GM10248 (cell line): ENCODE measurements around the gene ELF2.
"Not testable (repeated sequence)": the region's sequence is repeated elsewhere in the genome, so short reads cannot be mapped to it uniquely, and the experiment has no call there.

Experiments
- CTCF ChIA-PET: fragments of 300-600 bp; sonication (Branson Sonifier 250); formaldehyde crosslinking; extraction: SDS; loops from one replicate; lab custom pipeline; 2021; ENCODE audit warnings: antibody characterized with exemption; lab: Yijun Ruan, JAX
- POLR2A ChIA-PET: fragments of 350-650 bp; sonication (Branson Sonifier 250); formaldehyde crosslinking; extraction: SDS; loops from one replicate; lab custom pipeline; 2020; ENCODE audit warnings: antibody characterized with exemption; lab: Yijun Ruan, JAX
- DNase-seq: peaks from one replicate; pipeline ENCODE4 v3.0.0; 2012; ENCODE audit errors: extremely low spot score
- CTCF ChIP-seq: IDR thresholded peaks from 2 replicates; pipeline ENCODE4 v1.5.1; 2012; ENCODE audit warnings: mild to moderate bottlenecking, low read depth; ENCODE audit errors: extremely low read depth, missing control alignments, control extremely low read depth

Gene ELF2

DNA sequence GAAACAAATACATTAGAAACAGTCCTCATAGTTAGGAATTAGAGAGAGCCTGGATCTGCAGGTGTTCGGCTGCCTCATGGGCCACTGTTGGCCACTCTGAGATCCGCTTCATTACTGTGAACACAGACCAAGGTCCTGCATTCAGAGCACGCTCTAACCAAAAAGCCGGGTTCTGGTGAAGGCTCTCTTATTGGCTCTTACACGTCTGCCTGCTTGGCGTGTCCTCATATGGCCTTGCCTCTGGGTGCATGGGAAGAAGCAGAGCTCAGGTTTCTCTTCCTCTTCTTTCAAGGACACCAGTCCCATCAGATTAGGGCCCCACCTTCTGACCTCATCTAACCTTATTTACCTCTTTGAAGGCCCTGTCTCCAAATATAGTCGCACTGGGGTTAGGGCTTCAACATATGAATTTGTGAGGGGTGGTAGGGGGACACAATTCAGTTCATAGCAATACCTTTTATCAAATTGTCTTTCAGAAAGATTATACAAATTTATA, 37.1 kb upstream of the ELF2 start:
- DNase-seq, result peak; percentile 78
- ChIA-PET POLR2A (interaction anchor here (0.6 kb wide), 1 partner anchor 263 kb away, joined by 3 read pairs; no protein-coding TSS in a partner anchor), CTCF (interaction anchor here (1.0 to 2.5 kb wide), 6 partner anchors 10 to 185 kb away, joined by 3 to 19 read pairs (median 6); no protein-coding TSS in a partner anchor)
- TF ChIP-seq CTCF, result no peak

DNA sequence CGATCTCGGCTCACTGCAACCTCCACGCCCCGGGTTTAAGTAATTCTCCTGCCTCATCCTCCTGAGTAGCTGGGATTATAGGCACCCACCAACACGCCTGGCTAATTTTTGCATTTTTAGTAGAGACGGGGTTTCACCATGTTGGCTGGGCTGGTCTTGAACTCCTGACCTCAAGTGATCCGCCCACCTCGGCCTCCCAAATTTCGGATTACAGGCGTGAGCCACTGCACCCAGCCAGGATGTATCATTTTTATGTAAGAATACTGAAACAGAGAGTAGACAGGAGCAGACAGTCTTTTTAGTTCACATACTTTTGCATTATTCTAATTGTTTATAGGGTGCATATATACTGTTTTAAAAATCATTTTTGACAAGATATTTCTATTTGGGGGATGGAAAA, 36.6 kb upstream of the ELF2 start:
- ChIA-PET CTCF (interaction anchor here (1.0 to 2.5 kb wide), 4 partner anchors 14 to 185 kb away, joined by 3 to 19 read pairs (median 6); no protein-coding TSS in a partner anchor), POLR2A (interaction anchor here (0.6 kb wide), 1 partner anchor 262 kb away, joined by 3 read pairs; no protein-coding TSS in a partner anchor)
- not testable (repeated sequence) for DNase-seq

- ChIA-PET POLR2A (no interaction called here), CTCF (interaction anchor here (0.9 to 1.5 kb wide), 2 partner anchors 9 to 184 kb away, joined by 3 read pairs; no protein-coding TSS in a partner anchor)
- no peak for TF ChIP-seq CTCF
- DNase-seq, result no peak
These were observed 35.9 kb upstream of the ELF2 start for GRCh38 chr4:139212900-139213299.

DNA sequence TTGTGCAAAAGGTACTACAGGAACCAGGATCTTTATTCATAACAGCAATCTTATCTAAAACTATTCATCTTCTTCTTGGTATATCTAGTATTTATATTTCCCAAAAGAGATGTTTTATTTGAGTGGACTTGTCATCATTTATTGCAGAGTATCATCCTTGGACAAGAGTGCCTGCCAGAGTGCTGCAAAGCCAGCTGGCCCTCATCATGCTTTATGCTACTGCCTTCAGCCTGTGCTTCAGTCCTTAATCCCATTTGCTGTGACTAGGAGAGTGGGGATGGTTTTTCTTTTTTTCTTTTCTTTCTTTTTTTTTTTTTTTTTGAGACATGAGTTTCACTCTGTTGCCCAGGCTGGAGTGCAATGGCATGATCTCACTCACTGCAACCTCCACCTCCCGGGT, 33.5 kb upstream of the ELF2 start:
- no peak for TF ChIP-seq CTCF
- DNase-seq, result no peak
- ChIA-PET CTCF (interaction anchor here (0.9 to 3.0 kb wide), 8 partner anchors 9 to 180 kb away, joined by 3 to 11 read pairs (median 6); no protein-coding TSS in a partner anchor), POLR2A (no interaction called here)

GRCh38 chr4:139209470-139210063, 32.5 kb upstream of the ELF2 start:
- DNase-seq, result no peak
- ChIA-PET POLR2A (no interaction called here), CTCF (interaction anchor here (0.8 to 3.0 kb wide), 6 partner anchors 12 to 179 kb away, joined by 3 to 11 read pairs (median 8); no protein-coding TSS in a partner anchor)
- TF ChIP-seq CTCF, result no peak

DNA sequence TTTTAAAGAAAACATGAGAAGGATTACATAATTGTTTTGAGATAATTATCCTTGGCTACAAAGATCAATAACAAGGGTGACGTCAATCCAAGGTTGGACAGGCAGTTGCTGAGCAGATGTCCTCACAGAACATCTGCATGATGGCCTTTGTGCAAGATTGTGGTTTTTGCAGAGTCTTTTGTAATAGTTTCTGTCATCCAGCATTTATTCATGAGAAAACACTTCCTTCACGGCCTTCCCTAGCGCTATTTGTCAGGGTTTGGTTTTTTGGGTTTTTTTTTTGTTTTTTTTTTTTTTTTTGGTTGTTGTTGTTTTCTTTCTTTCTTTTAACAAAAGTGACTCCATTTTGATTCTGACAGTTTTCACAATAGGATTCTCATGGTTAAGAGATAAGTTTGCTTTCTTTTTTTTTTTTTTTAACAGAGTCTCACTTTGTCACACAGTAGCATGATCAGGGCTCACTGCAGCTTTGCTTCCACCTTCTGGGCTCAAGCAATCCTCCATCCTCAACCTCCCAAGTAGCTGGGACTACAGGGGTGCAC, 31.5 kb upstream of the ELF2 start:
- TF ChIP-seq CTCF, result no peak
- ChIA-PET CTCF (interaction anchor here (0.8 to 3.0 kb wide), 5 partner anchors 11 to 178 kb away, joined by 3 to 11 read pairs (median 7); no protein-coding TSS in a partner anchor), POLR2A (interaction anchor here (0.6 kb wide), 2 partner anchors 193 to 249 kb away, joined by 3 to 4 read pairs; no protein-coding TSS in a partner anchor)
- no peak for DNase-seq
